NCI-H2107 treated with DMSO at 0.1 percent for 48 hours (cell line): ENCODE data around the gene UPF3B.
A peak's percentile ranks its signal among the peaks of the same experiment; 100 is the strongest.
"Not testable (repeated sequence)": the region's sequence is repeated elsewhere in the genome, so short reads cannot be mapped to it uniquely, and the experiment has no call there.

Experiments used
- DNase-seq: peaks from one replicate; lab custom pipeline; 2025; ENCODE audit not compliant: unreplicated experiment; lab: John Stamatoyannopoulos, UW

The UPF3B gene, protein sequence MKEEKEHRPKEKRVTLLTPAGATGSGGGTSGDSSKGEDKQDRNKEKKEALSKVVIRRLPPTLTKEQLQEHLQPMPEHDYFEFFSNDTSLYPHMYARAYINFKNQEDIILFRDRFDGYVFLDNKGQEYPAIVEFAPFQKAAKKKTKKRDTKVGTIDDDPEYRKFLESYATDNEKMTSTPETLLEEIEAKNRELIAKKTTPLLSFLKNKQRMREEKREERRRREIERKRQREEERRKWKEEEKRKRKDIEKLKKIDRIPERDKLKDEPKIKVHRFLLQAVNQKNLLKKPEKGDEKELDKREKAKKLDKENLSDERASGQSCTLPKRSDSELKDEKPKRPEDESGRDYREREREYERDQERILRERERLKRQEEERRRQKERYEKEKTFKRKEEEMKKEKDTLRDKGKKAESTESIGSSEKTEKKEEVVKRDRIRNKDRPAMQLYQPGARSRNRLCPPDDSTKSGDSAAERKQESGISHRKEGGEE

GRCh38 chrX:119852382-119853353 is at the start of gene UPF3B:
UPF3B (minus strand) TSS chrX:119852963; CDS start chrX:119852928, 35 bp downstream.
- DNase-seq, result peak; percentile 97

- DNase-seq, result no peak
These were observed 48.2 kb upstream of the UPF3B start for GRCh38 chrX:119900976-119901375.

- DNase-seq, result no peak
These were observed 46.4 kb upstream of the UPF3B start for GRCh38 chrX:119899125-119899524.

GRCh38 chrX:119895843-119896326 is 43.1 kb upstream of the UPF3B start, which contains the start of gene AKAP14:
AKAP14 (plus strand) TSS chrX:119895893; CDS start chrX:119903224, 7,331 bp downstream.
- DNase-seq, result no peak

GRCh38 chrX:119891961-119892692 is 39.4 kb upstream of the UPF3B start:
- DNase-seq, result not testable (repeated sequence)

DNA sequence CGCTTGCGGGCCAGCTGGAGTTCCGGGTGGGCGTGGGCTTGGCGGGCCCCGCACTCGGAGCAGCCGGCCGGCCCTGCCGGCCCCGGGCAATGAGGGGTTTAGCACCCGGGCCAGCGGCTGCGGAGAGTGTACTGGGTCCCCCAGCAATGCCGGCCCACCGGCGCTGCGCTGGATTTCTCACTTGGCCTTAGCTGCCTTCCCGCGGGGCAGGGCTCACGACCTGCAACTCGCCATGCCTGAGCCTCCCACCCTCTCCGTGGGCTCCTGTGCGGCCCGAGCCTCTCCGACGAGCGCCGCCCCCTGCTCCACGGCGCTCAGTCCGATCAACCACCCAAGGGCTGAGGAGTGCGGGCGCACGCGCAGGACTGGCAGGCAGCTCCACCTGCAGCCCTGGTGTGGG is 37.9 kb upstream of the UPF3B start:
- not testable (repeated sequence) for DNase-seq

GRCh38 chrX:119887721-119888425 is 35.1 kb upstream of the UPF3B start:
- DNase-seq, result no peak

DNA sequence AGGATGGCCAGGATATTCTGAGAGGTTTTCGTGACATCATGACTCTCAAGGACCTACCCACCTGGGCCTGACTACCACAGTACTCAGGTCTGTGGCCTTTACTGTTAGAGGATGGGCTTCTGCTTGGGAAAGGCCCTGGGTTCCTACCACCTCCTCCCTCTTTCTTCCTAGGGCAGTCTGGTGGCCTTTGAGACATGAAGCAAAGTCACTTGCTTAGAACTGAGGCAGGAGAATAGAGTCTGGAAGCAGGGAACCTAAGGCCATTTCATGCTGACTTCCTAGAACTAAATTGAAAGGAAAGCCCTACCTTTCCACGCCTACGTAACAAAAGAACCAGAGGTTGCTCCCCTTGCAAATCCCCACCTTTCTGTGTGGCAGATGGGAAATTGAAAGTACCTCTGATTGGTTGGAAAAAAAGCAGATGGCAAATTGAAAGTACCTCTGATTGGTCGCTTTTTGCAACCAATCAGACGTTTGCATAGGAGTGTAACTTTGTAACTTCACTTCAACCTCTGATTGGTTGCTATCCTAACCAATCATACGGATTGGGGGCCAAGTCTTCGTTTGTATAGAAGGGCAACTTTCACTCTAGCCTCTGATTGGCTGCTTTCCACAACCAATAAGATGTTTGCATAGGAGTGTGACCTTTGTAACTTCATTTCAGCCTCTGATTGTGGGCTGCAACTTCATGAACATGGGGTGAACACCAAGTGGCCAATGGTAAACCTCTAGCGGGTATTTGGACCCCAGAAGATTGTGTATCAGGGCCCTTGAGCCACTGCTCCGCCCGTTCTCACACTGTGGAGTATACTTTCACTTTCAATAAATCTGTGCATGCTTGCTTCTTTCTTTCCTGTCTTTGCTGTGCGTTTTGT is 33.0 kb upstream of the UPF3B start:
- DNase-seq, result no peak

GRCh38 chrX:119880552-119881437 is 28.0 kb upstream of the UPF3B start:
- DNase-seq, result peak; percentile 32

DNA sequence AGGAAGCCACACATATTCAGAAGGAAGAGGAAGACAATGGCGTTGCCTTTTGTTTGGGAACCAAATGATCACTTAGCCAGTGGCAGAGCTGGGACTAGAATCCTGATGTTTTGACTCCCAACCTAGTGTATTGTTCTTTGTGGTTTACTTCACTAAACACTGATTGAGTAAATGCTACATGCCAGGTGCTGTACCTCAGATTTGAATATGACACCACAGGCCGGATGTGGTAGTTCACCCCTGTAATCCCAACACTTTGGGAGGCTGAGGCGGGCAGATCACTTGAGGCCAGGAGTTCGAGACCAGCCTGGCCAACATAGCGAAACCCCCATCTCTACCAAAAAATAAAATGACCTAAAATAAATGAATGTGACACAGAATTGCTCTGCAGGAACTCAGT is 27.3 kb upstream of the UPF3B start:
- peak; percentile 82 for DNase-seq

DNA sequence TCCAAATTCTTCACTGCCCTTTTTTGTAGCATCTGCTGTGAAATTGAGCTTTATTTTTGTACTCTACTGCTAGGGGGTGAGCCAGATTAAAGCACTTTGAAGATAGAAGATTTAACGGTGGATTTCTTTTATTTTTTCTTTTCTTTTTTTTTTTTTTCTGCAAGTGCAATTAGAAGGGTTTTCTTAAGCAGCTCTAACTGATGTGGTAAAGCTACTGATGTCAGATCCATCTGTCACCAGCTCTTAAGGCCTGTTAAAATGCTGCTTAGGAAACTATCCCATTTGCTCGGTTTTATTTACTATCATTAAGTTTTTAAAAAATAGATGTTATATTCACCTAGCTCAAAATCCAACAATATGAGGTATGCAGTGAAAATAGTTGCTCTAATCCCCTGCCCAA is 26.0 kb upstream of the UPF3B start:
- no peak for DNase-seq

- peak; percentile 89 for DNase-seq
These were observed 19.0 kb upstream of the UPF3B start, which contains the start of the genes NDUFA1 and RNF113A for GRCh38 chrX:119871599-119872395. NDUFA1 (plus strand) TSS chrX:119871832; CDS start chrX:119871912, 80 bp downstream. RNF113A (minus strand) TSS chrX:119871733; CDS start chrX:119871613, 120 bp downstream.

- DNase-seq, result no peak
These were observed 18.5 kb upstream of the UPF3B start for GRCh38 chrX:119871245-119871598.

DNA sequence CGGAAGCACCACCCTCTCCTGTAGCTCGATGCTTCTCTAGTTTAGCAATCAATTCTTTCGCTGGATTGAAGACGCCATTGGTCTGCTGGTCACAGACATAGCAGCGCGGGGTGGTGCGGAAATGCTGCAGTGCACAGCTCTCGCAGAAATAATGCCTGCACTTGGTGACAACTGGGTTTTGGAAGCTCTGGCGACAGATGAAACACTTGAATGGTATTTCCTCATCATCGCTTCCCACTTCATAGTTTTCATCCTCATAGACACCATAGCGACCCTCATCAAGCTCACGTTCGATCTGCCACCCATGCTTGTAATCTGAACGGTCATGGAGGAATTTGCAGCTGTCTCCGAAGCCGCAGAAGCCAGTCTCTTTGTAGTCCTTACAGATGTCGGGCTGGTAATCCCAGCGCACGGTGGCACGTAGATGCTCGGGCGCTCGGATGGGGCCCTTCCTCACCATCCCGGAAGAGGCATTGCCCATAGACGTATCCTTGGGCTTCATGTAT is 17.9 kb upstream of the UPF3B start:
- DNase-seq, result no peak

- DNase-seq, result no peak
These were observed 681 bp upstream of the UPF3B start for GRCh38 chrX:119853444-119853843.

GRCh38 chrX:119833905-119834304 is 18.9 kb downstream of the UPF3B start:
- DNase-seq, result no peak

- no peak for DNase-seq
These were observed 24.3 kb downstream of the UPF3B start for GRCh38 chrX:119828446-119828845.
